ENCODE data around the gene CYP11A1.

- TF ChIP-seq CTCF (conservative IDR thresholded peaks at IDR 0.05) (no peak), ZFX (IDR thresholded peaks at IDR 0.05) (no peak)
These were observed 18.3 kb upstream of the CYP11A1 start for GRCh38 chr15:74385733-74386132.
